Vagina (tissue), 2 donors: Measurements from ENCODE around the gene THADA.
"Not testable (repeated sequence)": the region's sequence is repeated elsewhere in the genome, so short reads cannot be mapped to it uniquely, and the experiment has no call there.

Experiments used
- POLR2A ChIP-seq, 2 donors: fragments of 450-650 bp; IDR thresholded peaks; one replicate each; pipeline ENCODE4 v1.6.1; 2017; ENCODE audit warnings: antibody characterized with exemption in 2 of 2, mild to moderate bottlenecking in 2 of 2, moderate library complexity in 2 of 2
- POLR2AphosphoS5 ChIP-seq, 2 donors: sonication (generic); formaldehyde crosslinking; IDR thresholded peaks; one replicate each; pipeline ENCODE4 v1.9.0; 2017; ENCODE audit warnings: antibody characterized with exemption in 2 of 2, mild to moderate bottlenecking in 2 of 2, low read depth in 1 of 2; ENCODE audit not compliant: insufficient read depth in 1 of 2
- TF ChIP-seq, protein P1 (sequence below), 3 experiments: fragments of 450-650 bp in 2 of 3; fragments of 200-600 bp in 1 of 3; sonication (generic) in 1 of 3; IDR thresholded peaks; one replicate each; pipeline ENCODE4 v1.5.1; 2017 to 2019; ENCODE audit warnings: antibody characterized with exemption in 3 of 3, mild to moderate bottlenecking in 2 of 3, moderate library complexity in 2 of 3

DNA sequence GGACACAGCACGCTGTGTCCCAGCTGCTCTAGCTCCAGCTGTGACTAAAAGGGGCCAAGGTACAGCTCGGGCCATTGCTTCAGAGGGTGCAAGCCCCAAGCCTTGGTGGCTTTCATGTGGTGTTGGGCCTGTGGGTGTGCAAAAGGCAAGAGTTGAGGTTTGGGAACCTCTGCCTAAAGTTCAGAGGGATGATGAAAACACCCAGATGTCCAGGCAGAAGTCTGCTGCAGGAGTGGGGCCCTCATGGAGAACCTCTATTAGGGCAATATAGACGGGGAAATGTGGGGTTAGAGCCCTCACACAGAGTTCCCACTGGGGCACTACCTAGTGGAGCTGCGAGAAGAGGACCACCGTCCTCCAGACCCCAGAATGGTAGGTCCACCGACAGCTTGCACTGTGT is 311.5 kb downstream of the THADA start:
- TF ChIP-seq, protein P1, sequence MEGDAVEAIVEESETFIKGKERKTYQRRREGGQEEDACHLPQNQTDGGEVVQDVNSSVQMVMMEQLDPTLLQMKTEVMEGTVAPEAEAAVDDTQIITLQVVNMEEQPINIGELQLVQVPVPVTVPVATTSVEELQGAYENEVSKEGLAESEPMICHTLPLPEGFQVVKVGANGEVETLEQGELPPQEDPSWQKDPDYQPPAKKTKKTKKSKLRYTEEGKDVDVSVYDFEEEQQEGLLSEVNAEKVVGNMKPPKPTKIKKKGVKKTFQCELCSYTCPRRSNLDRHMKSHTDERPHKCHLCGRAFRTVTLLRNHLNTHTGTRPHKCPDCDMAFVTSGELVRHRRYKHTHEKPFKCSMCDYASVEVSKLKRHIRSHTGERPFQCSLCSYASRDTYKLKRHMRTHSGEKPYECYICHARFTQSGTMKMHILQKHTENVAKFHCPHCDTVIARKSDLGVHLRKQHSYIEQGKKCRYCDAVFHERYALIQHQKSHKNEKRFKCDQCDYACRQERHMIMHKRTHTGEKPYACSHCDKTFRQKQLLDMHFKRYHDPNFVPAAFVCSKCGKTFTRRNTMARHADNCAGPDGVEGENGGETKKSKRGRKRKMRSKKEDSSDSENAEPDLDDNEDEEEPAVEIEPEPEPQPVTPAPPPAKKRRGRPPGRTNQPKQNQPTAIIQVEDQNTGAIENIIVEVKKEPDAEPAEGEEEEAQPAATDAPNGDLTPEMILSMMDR (IDR thresholded peaks at IDR 0.05), result not testable (repeated sequence)
- TF ChIP-seq POLR2A (IDR thresholded peaks at IDR 0.05); POLR2AphosphoS5 (IDR thresholded peaks at IDR 0.05; ENCODE audit: insufficient read depth in 1 of 2, low read depth in 1 of 2): not testable (repeated sequence)
